GM12878 (cell line): ENCODE data around the gene DYNC1I1. TPM values are rescaled to one million over a fixed set of nuclear protein-coding genes. Genes with fewer than 3 reads are reported as not detected.

Experiments used
- ATAC-seq: fragments of 200-7000 bp; cut with Tn5 transposase; 3 replicates; pipeline ENCODE4 v1.9.1; 2020; ENCODE audit warnings: mild to moderate bottlenecking, moderate library complexity
- BruUV-seq: library from RNA; stranded (reverse); fragments of 400-500 nt; replicated peaks from 2 replicates; lab custom pipeline; 2021; lab: Mats Ljungman, UMichigan
- CTCF ChIA-PET: fragments of 300-600 bp; sonication (Branson Sonifier 250); formaldehyde crosslinking; extraction: SDS; loops from one replicate; lab custom pipeline; 2021; ENCODE audit warnings: inconsistent platforms; lab: Yijun Ruan, JAX
- POLR2A ChIA-PET: fragments of 350-600 bp; formaldehyde crosslinking; extraction: SDS; loops from one replicate; lab custom pipeline; 2021; ENCODE audit warnings: inconsistent platforms; lab: Charles Lee
- RAD21 ChIA-PET: fragments of 300-600 bp; sonication (Branson Sonifier 250); formaldehyde crosslinking; loops from one replicate; lab custom pipeline; 2023; ENCODE audit warnings: antibody characterized with exemption; ENCODE audit not compliant: unreplicated experiment; lab: Charles Lee
- SMC1A ChIA-PET: fragments of 300-600 bp; sonication (Branson Sonifier 250); formaldehyde crosslinking; loops from one replicate; lab custom pipeline; 2023; ENCODE audit not compliant: unreplicated experiment, uncharacterized antibody; lab: Charles Lee
- DNase-seq: peaks from one replicate; pipeline ENCODE4 v3.0.0-alpha.2; 2011; ENCODE audit warnings: low read depth, low spot score
- FAIRE-seq: peaks from 3 replicates; lab custom pipeline; 2011; peaks lifted over from hg19 to GRCh38; lab: Jason Lieb, UNC
- H2AFZ ChIP-seq: 2 replicates; pipeline ENCODE4 v1.6.0; 2011; ENCODE audit warnings: low read depth, low read length, control low read depth; ENCODE audit not compliant: control insufficient read depth
- H3K27ac ChIP-seq: 2 replicates; pipeline ENCODE4 v1.5.1; 2011; ENCODE audit warnings: control low read depth; ENCODE audit not compliant: control insufficient read depth, insufficient read depth
- H3K27me3 ChIP-seq, 2 experiments: replicated peaks in 1 of 2; 2 replicates each; pipeline versions ENCODE4 v1.6.0 to v1.6.1; 2011; ENCODE audit warnings: low read length in 1 of 2; ENCODE audit not compliant: control insufficient read depth in 2 of 2, insufficient read depth in 2 of 2
- H3K36me3 ChIP-seq, 2 experiments: 2 replicates each; pipeline ENCODE4 v1.5.1; 2011; ENCODE audit warnings: low read length in 1 of 2; ENCODE audit not compliant: control insufficient read depth in 2 of 2, insufficient read depth in 2 of 2
- H3K4me1 ChIP-seq: 2 replicates; pipeline ENCODE4 v1.6.1; 2011; ENCODE audit warnings: mild to moderate bottlenecking, low read length, moderate library complexity, mixed read lengths; ENCODE audit not compliant: control insufficient read depth, insufficient read depth
- H3K4me2 ChIP-seq: 2 replicates; pipeline ENCODE4 v1.6.0; 2011; ENCODE audit warnings: control low read depth; ENCODE audit not compliant: control insufficient read depth, insufficient read depth
- H3K4me3 ChIP-seq: fragments of 200-600 bp; sonication (generic); 2 replicates; pipeline ENCODE4 v1.5.1; 2016
- H3K79me2 ChIP-seq: 2 replicates; pipeline ENCODE4 v1.6.0; 2011; ENCODE audit warnings: low read length; ENCODE audit not compliant: control insufficient read depth, insufficient read depth
- H3K9ac ChIP-seq: 2 replicates; pipeline ENCODE4 v1.8.0; 2011; ENCODE audit warnings: low read length, control low read depth, mixed read lengths; ENCODE audit not compliant: control insufficient read depth, insufficient read depth
- H3K9me3 ChIP-seq: replicated peaks from 3 replicates; pipeline ENCODE4 v1.5.1; 2011; ENCODE audit warnings: mild to moderate bottlenecking, low read length; ENCODE audit not compliant: control insufficient read depth, insufficient read depth
- H4K20me1 ChIP-seq: 2 replicates; pipeline ENCODE4 v1.6.0; 2011; ENCODE audit not compliant: control insufficient read depth, insufficient read depth
- BCL11A ChIP-seq: IDR thresholded peaks from 2 replicates; pipeline ENCODE4 v1.6.1; 2011; ENCODE audit warnings: low read depth, low read length
- BRCA1 ChIP-seq: IDR thresholded peaks from 2 replicates; pipeline ENCODE4 v1.6.1; 2011; ENCODE audit warnings: low read depth, low read length, improper control_type of control experiment
- CREB1 ChIP-seq: IDR thresholded peaks from 2 replicates; pipeline ENCODE4 v1.6.1; 2012; ENCODE audit warnings: low read depth, mild to moderate bottlenecking, inconsistent platforms
- JUND ChIP-seq: IDR thresholded peaks from 2 replicates; pipeline ENCODE4 v1.6.1; 2012; ENCODE audit warnings: low read depth, mild to moderate bottlenecking, low read length, improper control_type of control experiment, moderate library complexity
- NFYA ChIP-seq: IDR thresholded peaks from 2 replicates; pipeline ENCODE4 v1.6.1; 2011; ENCODE audit warnings: low read depth, mild to moderate bottlenecking, low read length, improper control_type of control experiment, borderline replicate concordance
- NFYB ChIP-seq: IDR thresholded peaks from 2 replicates; pipeline ENCODE4 v1.6.1; 2011; ENCODE audit warnings: low read depth, mild to moderate bottlenecking, low read length, improper control_type of control experiment, moderate library complexity; ENCODE audit not compliant: insufficient read depth
- POLR2AphosphoS5 ChIP-seq: IDR thresholded peaks from 2 replicates; pipeline ENCODE4 v1.6.1; 2011; ENCODE audit warnings: mild to moderate bottlenecking, low read length, inconsistent platforms
- SREBF1 ChIP-seq: IDR thresholded peaks from 2 replicates; pipeline ENCODE4 v1.6.1; 2012; ENCODE audit warnings: mild to moderate bottlenecking, low read length
- ZNF622 ChIP-seq: fragments of 450-650 bp; IDR thresholded peaks from 2 replicates; pipeline ENCODE4 v1.6.1; 2017; ENCODE audit warnings: mild to moderate bottlenecking, inconsistent platforms
- WGBS: methylation state at CpG from one replicate; pipeline ENCODE4 v1.1.6; 2016; ENCODE audit warnings: low lambda C conversion rate; ENCODE audit not compliant: insufficient replicate concordance, insufficient coverage; ENCODE audit errors: missing lambda C conversion rate; 5-methylcytosine and 5-hydroxymethylcytosine counted together
- in situ Hi-C: fragments of 300-500 bp; cut with MboI; formaldehyde crosslinking; loops from 9 replicates; pipeline ENCODE4 v1.14.3; 2018; ENCODE audit warnings: mixed read lengths
- intact Hi-C: fragments of 100-400 bp; cut with micrococcal nuclease; formaldehyde crosslinking; loops from one replicate; pipeline ENCODE4 v1.14.2; 2022; ENCODE audit not compliant: unreplicated experiment
- polyA plus RNA-seq, 11 experiments: library from polyadenylated mRNA; depleted of rRNA in 4 of 11; unstranded in 6 of 11; stranded (reverse) in 5 of 11; fragments of >200 nt; fragmentation: Nextera tagmentation in 4 of 11; fragmentation: Illumina TruSeq in 1 of 11; extraction: Ambion mirVana in 4 of 11; extraction: Trizol in 1 of 11; gene quantifications; 1 replicate in 1 of 11; 2 replicates in 10 of 11; pipeline versions ENCODE4 v1.2.1 to v1.2.3, GENCODE V29; 2011 to 2016; ENCODE audit warnings: inconsistent platforms in 2 of 11, missing spikeins in 2 of 11, low read depth in 1 of 11
- total RNA-seq, 4 experiments: library from RNA; depleted of rRNA in 3 of 4; stranded (reverse); fragments of >200 nt in 3 of 4; fragmentation: Illumina TruSeq in 1 of 4; extraction: Trizol in 1 of 4; gene quantifications; 2 replicates each; pipeline versions ENCODE4 v1.2.1 to v1.2.3, GENCODE V29; 2013 to 2021

DYNC1I1 gene
- total and polyA plus RNA-seq, 10 of the 15 experiments (the other 5 are each of a cell fraction or from before 2014, with no cell fraction given): 0.05 to 0.91 (median 0.14) TPM; not detected in 3

DNA sequence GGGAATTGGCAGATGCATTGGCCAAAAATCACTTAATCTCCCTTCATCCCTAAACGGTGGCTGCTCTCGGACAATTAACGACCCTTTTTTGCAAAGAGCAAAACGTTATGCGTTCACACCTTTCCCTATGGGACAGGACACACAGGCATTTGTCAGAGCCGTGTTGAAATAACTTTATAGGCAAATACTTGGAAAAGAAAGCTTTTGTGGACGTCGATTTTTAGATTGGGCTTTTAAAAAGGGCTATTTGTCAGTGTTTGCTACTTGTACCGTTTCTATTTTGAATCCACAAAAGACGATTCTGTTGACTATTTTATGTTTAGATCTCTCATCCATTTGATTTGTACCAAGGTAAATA, 304.0 kb downstream of the DYNC1I1 start (continued):
- no peak for TF ChIP-seq NFYB
- no peak for TF ChIP-seq NFYA

DNA sequence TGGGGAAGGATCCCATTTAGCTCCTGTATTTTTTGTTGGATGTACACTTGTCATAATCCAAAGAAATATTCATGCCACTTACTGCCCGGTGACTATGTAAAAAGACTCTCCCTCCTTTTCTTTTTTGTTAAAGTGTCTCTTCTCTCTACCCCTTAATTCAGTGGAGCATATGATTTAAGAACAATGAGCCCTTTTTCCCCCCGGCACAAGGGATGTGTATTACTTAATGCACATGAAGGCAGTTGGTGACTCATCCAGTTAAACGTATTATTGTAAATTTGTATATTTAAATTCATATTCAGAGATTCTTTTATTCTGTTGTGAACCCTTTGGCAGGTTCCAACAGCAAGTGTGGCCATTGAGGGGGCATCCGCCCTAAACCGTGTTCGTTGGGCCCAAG, 307.7 kb downstream of the DYNC1I1 start:
- Histone ChIP-seq H3K4me2 (no peak overlapping the region), H3K9ac (no peak overlapping the region), H3K4me3 (no peak overlapping the region), H3K9me3 (no peaks in the 10 kb centered on the region), H3K27me3 (peaks cover 3 to 11% of the 10 kb centered on the region in 2 experiments; a peak in 3 of 4 replicates), H3K36me3 (no peaks in the 10 kb centered on the region), H3K27ac (no peak overlapping the region), H3K4me1 (no peaks in the 10 kb centered on the region), H2AFZ (no peak overlapping the region), H3K79me2 (no peaks in the 10 kb centered on the region), H4K20me1 (no peaks in the 10 kb centered on the region)
- TF ChIP-seq BCL11A (no peak), SREBF1 (no peak), ZNF622 (no peak), POLR2AphosphoS5 (no peak), BRCA1 (no peak), CREB1 (no peak), JUND (no peak)
- ATAC-seq (no peak), DNase-seq (no peak), FAIRE-seq (no peak)
- CTCF ChIA-PET: no interaction called here
- 73% methylated on average over 6 of the region's 6 CpGs for WGBS
- SMC1A ChIA-PET: no interaction called here
- POLR2A ChIA-PET: no interaction called here
- no TSS peak for BruUV-seq
- intact Hi-C loops (no loop called here), in situ Hi-C loops (no loop called here)
- RAD21 ChIA-PET: no interaction called here
